GM23338 (cell line): ENCODE measurements around the gene GPR156.

Experiments
- CTCF ChIP-seq, 2 experiments: fragments of 200-600 bp in 1 of 2; sonication (generic) in 1 of 2; conservative IDR thresholded peaks; 2 replicates each; pipeline versions ENCODE4 v1.5.1 to v1.6.1; 2016 to 2017; ENCODE audit warnings: antibody characterized with exemption in 2 of 2, low read depth in 2 of 2, mild to moderate bottlenecking in 2 of 2, moderate library complexity in 1 of 2
- ETS1 ChIP-seq: IDR thresholded peaks from 2 replicates; pipeline ENCODE4 v1.6.1; 2016; ENCODE audit warnings: antibody characterized with exemption
- EZH2 ChIP-seq: fragments of 200-600 bp; sonication (generic); IDR thresholded peaks from one replicate; pipeline ENCODE4 v1.8.0; 2017; ENCODE audit warnings: antibody characterized with exemption, mild to moderate bottlenecking, low read depth; ENCODE audit not compliant: unreplicated experiment
- POLR2AphosphoS5 ChIP-seq: IDR thresholded peaks from 2 replicates; pipeline ENCODE4 v1.6.1; 2016; ENCODE audit warnings: antibody characterized with exemption, low read depth
- REST ChIP-seq: IDR thresholded peaks from one replicate; pipeline ENCODE4 v1.6.1; 2018; ENCODE audit warnings: antibody characterized with exemption; ENCODE audit not compliant: unreplicated experiment
- STAT1 ChIP-seq: IDR thresholded peaks from one replicate; pipeline ENCODE4 v1.6.1; 2016; ENCODE audit warnings: antibody characterized with exemption; ENCODE audit not compliant: unreplicated experiment

GRCh38 chr3:120192579-120192978 lies 92.4 kb downstream of the GPR156 start:
- TF ChIP-seq EZH2 (no peak), CTCF (conservative IDR thresholded peaks at IDR 0.05; ENCODE audit: low read depth in 2 of 2) (no peak), POLR2AphosphoS5 (no peak), STAT1 (no peak), ETS1 (no peak), REST (no peak)
